HCEC 1CT (cell line): ENCODE results near the gene APOB.

Experiments
- DNase-seq: peaks from one replicate; pipeline ENCODE4 v3.0.0-alpha.2; 2017

Gene APOB

GRCh38 chr2:21017748-21018276, 26.1 kb downstream of the APOB start:
- DNase-seq = no peak

DNA sequence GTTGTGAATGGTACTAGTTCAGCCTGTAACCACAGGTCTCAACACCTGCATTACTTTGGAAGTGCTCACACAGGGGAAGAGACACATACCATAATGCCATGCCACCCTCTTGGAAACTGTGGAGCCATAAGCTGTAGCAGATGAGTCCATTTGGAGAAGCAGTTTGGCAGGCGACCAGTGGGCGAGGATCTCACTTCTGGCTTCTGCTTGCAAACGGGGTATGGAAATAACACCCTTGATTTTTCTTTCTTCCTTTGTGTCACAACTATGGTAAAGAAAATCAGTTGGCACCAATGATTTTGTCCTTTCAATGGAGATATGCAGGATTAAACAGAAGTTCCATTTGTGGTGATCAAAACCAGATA, 28.6 kb downstream of the APOB start:
- DNase-seq = no peak

DNA sequence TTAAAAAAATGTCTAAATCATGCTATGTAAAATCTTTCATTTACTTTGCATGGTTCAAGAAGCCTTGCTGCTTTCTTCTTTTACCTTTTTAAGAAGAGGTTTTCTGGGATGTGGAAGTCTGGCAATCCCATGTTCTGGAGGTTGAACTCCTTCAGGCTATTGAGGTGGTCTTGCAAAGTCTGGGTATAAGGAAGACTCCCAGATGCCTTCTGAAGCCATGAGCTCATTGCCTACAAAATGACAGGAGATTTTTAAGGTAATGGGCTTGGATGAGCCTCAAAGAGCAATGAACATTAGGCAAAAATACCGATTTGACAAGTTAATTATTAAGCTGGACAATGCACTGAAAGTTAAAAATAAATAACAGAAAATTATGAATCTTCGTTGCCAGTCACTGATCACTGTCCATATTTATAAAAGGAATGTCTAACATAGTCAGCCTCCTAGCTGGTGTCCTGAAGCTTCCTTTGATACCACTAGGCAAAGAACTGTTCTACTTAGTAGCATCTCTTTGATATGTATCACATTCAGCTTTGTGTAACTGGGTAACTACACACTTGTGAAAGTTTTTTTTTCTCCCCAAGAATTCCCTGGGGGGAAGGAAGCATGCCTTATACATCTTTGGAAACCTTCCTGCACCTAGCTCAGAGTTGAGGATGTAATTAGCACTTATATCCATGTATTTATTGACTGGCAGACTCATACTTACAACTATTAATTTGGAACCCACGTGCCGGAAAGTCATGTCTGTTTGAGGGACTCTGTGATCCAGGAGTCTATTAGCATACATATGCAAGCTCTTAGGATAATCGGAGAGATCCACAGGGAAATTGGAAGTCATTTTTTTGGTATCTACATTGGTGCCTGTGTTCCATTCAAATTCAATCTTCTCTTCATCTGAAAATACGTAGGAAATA, 29.3 kb downstream of the APOB start:
- no peak for DNase-seq

GRCh38 chr2:21013043-21013816, 30.6 kb downstream of the APOB start:
- DNase-seq = no peak

GRCh38 chr2:21012557-21012937, 31.3 kb downstream of the APOB start:
- DNase-seq = no peak

DNA sequence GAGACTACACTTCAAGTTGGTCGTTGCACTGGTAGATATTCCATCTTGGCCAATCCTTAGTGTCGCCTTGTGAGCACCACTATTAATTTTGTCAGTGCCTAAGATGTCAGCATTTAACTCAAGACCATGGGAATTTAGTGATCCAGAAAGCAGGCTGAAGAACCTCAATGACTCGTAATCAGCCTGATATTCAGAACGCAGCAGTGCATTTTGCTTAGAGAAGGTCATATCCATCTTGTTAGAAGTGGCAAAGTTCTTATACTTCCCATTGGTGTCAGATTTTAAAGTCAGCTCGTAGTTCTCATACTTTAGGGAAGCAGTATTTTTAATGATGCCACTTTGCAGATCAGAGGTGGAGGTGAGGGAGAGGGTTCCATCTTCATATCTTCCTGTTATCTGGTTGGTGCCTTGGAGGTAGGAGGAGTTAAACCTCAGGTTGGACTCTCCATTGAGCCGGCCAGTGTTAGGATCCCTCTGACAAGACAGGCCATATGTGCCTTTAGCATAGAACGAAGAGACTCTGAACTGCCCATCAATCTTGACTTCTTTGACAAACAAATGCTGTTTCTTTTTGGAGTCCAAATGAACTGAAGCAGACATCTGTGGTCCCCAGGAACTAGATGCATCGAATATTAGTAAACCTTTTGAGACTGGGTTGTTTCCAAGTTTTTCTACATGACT, 31.9 kb downstream of the APOB start:
- DNase-seq = no peak

GRCh38 chr2:21011453-21011852, 32.4 kb downstream of the APOB start:
- DNase-seq = no peak

- no peak for DNase-seq
Measured at GRCh38 chr2:21010813-21011439, 32.9 kb downstream of the APOB start.

DNA sequence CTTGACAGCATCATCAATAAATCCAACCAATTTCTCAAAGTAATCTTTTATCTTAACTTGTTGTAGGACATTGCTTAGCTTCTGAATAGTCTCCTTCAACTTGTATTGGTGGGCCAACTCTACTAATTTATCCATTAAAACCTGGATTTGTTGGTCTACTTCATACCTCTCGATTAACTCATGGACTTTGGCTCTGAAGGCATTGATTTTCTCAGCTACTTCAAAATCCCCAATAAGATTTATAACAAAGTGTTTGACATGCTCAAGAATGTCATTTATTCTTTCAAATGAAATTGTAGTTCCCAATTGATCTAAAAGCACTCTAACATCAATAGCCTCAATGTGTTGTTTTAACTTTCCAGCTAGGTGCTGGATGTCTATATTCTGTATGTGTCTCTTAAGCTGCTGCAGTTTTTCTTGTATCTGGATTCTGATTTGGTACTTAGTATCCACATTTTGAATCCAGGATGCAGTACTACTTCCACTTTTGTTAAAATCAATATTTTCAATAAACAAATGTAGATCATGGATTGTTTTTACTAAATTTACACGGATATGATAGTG, 34.1 kb downstream of the APOB start:
- DNase-seq = no peak

- no peak for DNase-seq
Measured at GRCh38 chr2:21008790-21009661, 34.8 kb downstream of the APOB start.

DNA sequence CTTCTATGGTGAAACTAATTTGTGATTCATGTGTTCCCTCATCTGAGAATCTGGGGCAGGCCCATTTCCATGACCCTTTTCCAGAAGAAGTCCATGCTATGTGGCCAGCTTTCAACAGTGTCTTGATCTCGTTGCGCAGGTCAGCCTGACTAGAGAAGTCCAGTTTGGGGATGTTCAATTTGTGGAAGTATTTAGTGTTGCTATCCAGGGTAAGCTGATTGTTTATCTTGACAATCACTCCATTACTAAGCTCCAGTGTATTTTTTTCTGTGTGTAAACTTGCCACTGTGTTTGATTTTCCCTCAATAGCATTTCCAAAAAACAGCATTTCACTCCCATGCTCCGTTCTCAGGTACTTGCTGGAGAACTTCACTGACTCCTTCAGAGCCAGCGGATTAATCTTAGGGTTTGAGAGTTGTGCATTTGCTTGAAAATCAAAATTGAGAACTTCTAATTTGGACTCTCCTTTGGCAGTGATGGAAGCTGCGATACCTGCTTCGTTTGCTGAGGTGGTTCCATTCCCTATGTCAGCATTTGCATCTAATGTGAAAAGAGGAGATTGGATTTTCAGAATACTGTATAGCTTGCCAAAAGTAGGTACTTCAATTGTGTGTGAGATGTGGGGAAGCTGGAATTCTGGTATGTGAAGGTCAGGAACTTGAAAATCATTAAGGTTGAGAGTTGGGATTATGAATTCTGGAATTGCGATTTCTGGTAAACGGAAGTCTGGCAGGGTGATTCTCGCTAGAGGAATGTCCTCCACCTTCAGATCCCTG, 35.7 kb downstream of the APOB start:
- no peak for DNase-seq

DNA sequence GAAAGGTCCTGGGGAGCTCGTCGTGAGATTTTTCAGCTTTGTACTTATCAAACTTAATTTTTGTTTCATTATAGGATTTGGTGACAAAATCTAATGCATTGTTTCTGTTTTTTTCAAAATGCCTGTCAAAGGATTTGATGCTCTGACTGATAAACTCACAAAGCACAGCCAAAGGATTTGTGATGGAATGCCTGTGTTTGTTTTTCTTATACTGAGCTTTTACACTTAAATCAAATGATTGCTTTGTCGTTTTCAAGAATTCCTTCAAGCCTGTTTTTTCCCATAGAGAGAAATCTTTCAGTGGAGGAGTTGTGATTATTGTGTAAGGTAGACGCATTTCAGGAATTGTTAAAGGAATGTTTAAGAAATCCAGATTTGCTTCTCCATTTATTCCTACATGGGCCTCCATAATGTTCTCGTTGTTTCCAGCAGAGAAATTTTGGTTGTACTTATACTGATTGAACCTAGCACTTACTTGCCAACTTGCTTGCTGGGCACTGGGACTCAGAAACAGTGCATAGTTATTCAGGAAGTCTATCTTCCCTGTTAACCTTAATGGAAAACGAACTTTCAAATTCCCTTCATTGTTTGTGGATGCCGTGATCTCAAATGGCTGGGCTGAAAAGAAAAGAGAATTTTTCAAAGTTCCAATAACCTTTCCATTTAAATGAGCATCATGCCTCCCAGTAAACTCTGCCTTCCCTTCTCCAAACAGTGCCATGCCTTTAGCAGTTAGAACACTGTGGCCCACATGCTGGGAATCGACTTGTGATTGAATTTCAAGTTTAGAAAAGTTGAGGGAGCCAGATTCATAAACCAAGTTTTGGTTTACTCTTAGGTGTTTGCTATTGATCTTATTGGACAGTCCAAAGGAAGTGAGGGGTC, 36.5 kb downstream of the APOB start:
- DNase-seq = no peak

GRCh38 chr2:21006423-21007128, 37.3 kb downstream of the APOB start:
- DNase-seq = no peak

- no peak for DNase-seq
Measured at GRCh38 chr2:21005700-21006422, 38.0 kb downstream of the APOB start.

- no peak for DNase-seq
Measured at GRCh38 chr2:21005111-21005699, 38.7 kb downstream of the APOB start.

DNA sequence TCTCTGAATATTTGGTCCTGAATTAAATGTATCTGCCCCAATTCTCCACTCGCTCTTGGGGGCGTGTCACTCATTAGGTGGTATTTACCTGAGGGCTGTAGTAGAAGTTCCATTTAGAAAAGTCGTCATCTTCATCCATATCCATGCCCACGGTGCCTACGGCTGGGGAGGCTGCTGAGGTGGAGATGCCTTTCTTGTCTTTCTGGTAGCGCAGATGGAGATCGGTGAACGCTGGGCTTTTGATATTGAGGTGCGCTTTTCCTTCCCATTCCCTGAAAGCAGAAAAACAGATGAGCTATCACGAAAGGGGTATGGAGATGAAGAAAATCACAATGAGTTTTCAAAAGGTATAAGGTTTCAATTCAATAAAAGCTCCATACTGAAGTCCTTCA, 39.7 kb downstream of the APOB start:
- DNase-seq = no peak

DNA sequence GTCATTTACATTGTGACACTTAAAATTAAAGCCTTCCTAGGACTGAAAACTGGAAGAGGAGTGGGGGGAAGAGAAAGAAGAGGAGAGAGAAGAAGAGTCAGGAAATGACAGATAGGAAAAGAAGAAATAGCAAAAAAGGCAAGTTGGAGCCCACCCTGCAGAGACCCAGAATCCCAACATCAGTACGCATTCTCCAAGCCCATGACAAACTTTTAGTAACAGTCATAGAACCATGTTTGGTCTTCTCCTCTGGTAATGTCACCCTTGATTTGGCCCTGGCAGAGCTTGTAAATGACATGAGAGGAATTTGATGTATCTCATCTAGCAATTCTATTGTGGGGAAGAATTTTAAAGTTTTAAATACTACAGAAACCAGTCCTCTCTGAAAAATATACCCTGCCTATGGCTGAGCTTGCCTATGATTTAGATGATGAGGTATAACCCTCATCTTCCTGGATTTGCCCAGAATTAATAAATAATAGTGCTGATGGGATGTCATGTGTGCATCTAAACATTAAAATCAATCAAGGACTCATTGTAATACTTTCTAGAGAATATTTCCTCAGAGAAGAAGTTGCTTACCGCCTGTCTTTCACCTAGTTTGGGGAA, 40.2 kb downstream of the APOB start:
- DNase-seq = no peak
